Karpas-422 (cell line): ENCODE data around the gene AKAP13. TPM values are rescaled to one million over a fixed set of nuclear protein-coding genes. Genes with fewer than 3 reads are reported as not detected.

ENCODE experiments used
- DNase-seq: peaks from one replicate; pipeline ENCODE4 v3.0.0-alpha.2; 2015
- H2AFZ ChIP-seq: fragments of 200-600 bp; sonication (generic); 2 replicates; pipeline ENCODE4 v1.6.1; 2014; ENCODE audit warnings: antibody characterized with exemption, low read length, mixed read lengths
- H3K27ac ChIP-seq: fragments of 200-600 bp; sonication (generic); 2 replicates; pipeline ENCODE4 v1.5.1; 2014; ENCODE audit warnings: mild to moderate bottlenecking, low read length, moderate library complexity
- H3K27me3 ChIP-seq: fragments of 200-600 bp; sonication (generic); 2 replicates; pipeline ENCODE4 v1.6.1; 2014; ENCODE audit warnings: low read length, mixed read lengths
- H3K36me3 ChIP-seq: fragments of 200-600 bp; sonication (generic); 2 replicates; pipeline ENCODE4 v1.6.1; 2014; ENCODE audit warnings: low read length, mixed read lengths; ENCODE audit not compliant: insufficient read depth
- H3K4me1 ChIP-seq: fragments of 200-600 bp; sonication (generic); 2 replicates; pipeline ENCODE4 v1.6.1; 2014; ENCODE audit warnings: mild to moderate bottlenecking, low read length, mixed read lengths
- H3K4me2 ChIP-seq: fragments of 200-600 bp; sonication (generic); 2 replicates; pipeline ENCODE4 v1.6.1; 2014; ENCODE audit warnings: low read length, low read depth, mild to moderate bottlenecking; ENCODE audit not compliant: poor library complexity, severe bottlenecking
- H3K4me3 ChIP-seq: fragments of 200-600 bp; sonication (generic); 2 replicates; pipeline ENCODE4 v1.5.1; 2014; ENCODE audit warnings: mild to moderate bottlenecking, antibody characterized with exemption, low read length, mixed read lengths
- H3K79me2 ChIP-seq: fragments of 200-600 bp; sonication (generic); 2 replicates; pipeline ENCODE4 v1.6.1; 2014; ENCODE audit warnings: mild to moderate bottlenecking, low read length, mixed read lengths
- H3K9ac ChIP-seq: fragments of 200-600 bp; sonication (generic); 2 replicates; pipeline ENCODE4 v1.6.0; 2014; ENCODE audit warnings: low read length
- H3K9me2 ChIP-seq: fragments of 200-600 bp; sonication (generic), shearing (Covaris generic); replicated peaks from 2 replicates; pipeline ENCODE4 v1.6.0; 2014; ENCODE audit warnings: mild to moderate bottlenecking, low read length, moderate library complexity; ENCODE audit not compliant: insufficient read depth
- H3K9me3 ChIP-seq: fragments of 300-700, 200-600 bp; sonication (generic); 2 replicates; pipeline ENCODE4 v1.6.1; 2014; ENCODE audit warnings: low read length, mixed read lengths
- H4K20me1 ChIP-seq: fragments of 200-600 bp; sonication (generic); 2 replicates; pipeline ENCODE4 v1.6.1; 2014; ENCODE audit warnings: mild to moderate bottlenecking, antibody characterized with exemption, low read length, low read depth; ENCODE audit not compliant: insufficient read depth
- total RNA-seq: library from RNA; depleted of rRNA; stranded (reverse); fragments of >200 nt; shearing (Covaris generic); gene quantifications from 2 replicates; pipeline ENCODE4 v1.2.3, GENCODE V29; 2014; ENCODE audit warnings: low replicate concordance

The AKAP13 gene
- total RNA-seq, 1 experiment from 2014 or later, result 166 TPM

- Histone ChIP-seq H3K27me3 (no peaks in the 10 kb centered on the region), H2AFZ (no peak overlapping the region), H3K27ac (no peak overlapping the region), H3K4me1 (peaks cover 13% of the 10 kb centered on the region), H3K36me3 (peaks cover 8% of the 10 kb centered on the region; the same call in 1 of the 2 replicates), H3K9me3 (no peaks in the 10 kb centered on the region), H3K9me2 (no peaks in the 10 kb centered on the region), H3K4me2 (no peak overlapping the region), H4K20me1 (no peaks in the 10 kb centered on the region), H3K4me3 (no peak overlapping the region), H3K9ac (no peak overlapping the region), H3K79me2 (peaks cover 6% of the 10 kb centered on the region; the same call in 1 of the 2 replicates)
- no peak for DNase-seq
Measured at GRCh38 chr15:85676342-85677098, 296.1 kb downstream of the AKAP13 start.

- Histone ChIP-seq H3K27ac (no peak overlapping the region), H4K20me1 (no peaks in the 10 kb centered on the region), H3K9ac (no peak overlapping the region), H3K4me1 (peaks cover 17% of the 10 kb centered on the region), H2AFZ (no peak overlapping the region), H3K4me3 (no peak overlapping the region), H3K4me2 (no peak overlapping the region), H3K9me2 (no peaks in the 10 kb centered on the region), H3K9me3 (no peaks in the 10 kb centered on the region), H3K79me2 (peaks cover 3% of the 10 kb centered on the region; the same call in 1 of the 2 replicates), H3K27me3 (no peaks in the 10 kb centered on the region), H3K36me3 (peaks cover 6% of the 10 kb centered on the region; the same call in 1 of the 2 replicates)
- DNase-seq, result no peak
Measured at GRCh38 chr15:85679231-85679630, 298.8 kb downstream of the AKAP13 start.

GRCh38 chr15:85681386-85681785 lies 301.0 kb downstream of the AKAP13 start:
- Histone ChIP-seq H3K9me3 (no peaks in the 10 kb centered on the region), H3K4me3 (no peak overlapping the region), H3K27ac (peak overlapping the region; percentile 57), H3K79me2 (no peaks in the 10 kb centered on the region; the same call in 1 of the 2 replicates), H3K9ac (0 out of 2 replicates have a peak overlapping the region, but pooled peaks have one; percentile 3), H4K20me1 (no peaks in the 10 kb centered on the region), H3K27me3 (no peaks in the 10 kb centered on the region), H3K36me3 (peaks cover 3% of the 10 kb centered on the region; the same call in 1 of the 2 replicates), H3K4me1 (peaks cover 33% of the 10 kb centered on the region), H3K9me2 (no peaks in the 10 kb centered on the region), H2AFZ (no peak overlapping the region), H3K4me2 (peak overlapping the region; percentile 33)
- DNase-seq, result no peak

- Histone ChIP-seq H3K9me3 (no peaks in the 10 kb centered on the region), H3K4me3 (no peak overlapping the region), H3K27me3 (no peaks in the 10 kb centered on the region), H4K20me1 (no peaks in the 10 kb centered on the region), H3K4me2 (no peak overlapping the region), H3K9me2 (no peaks in the 10 kb centered on the region), H2AFZ (no peak overlapping the region), H3K27ac (peak overlapping the region; percentile 94), H3K79me2 (peaks cover 5% of the 10 kb centered on the region; the same call in 1 of the 2 replicates), H3K4me1 (peaks cover 62% of the 10 kb centered on the region), H3K9ac (no peak overlapping the region), H3K36me3 (peaks cover 3% of the 10 kb centered on the region; the same call in 1 of the 2 replicates)
- no peak for DNase-seq
Measured at GRCh38 chr15:85684174-85684710, 303.8 kb downstream of the AKAP13 start.

GRCh38 chr15:85685356-85685755 lies 305.0 kb downstream of the AKAP13 start:
- no peak overlapping the region for H2AFZ ChIP-seq
- H3K4me2 ChIP-seq, result peak overlapping the region; percentile 90
- no peak overlapping the region for H3K9ac ChIP-seq
- peaks cover 73% of the 10 kb centered on the region for H3K4me1 ChIP-seq
- no peaks in the 10 kb centered on the region for H3K9me3 ChIP-seq
- no peaks in the 10 kb centered on the region for H4K20me1 ChIP-seq
- H3K27me3 ChIP-seq, result no peaks in the 10 kb centered on the region
- no peak overlapping the region for H3K4me3 ChIP-seq
- peaks cover 3% of the 10 kb centered on the region; the same call in 1 of the 2 replicates for H3K36me3 ChIP-seq
- H3K79me2 ChIP-seq, result peaks cover 13% of the 10 kb centered on the region
- peak overlapping the region; percentile 94 for H3K27ac ChIP-seq
- no peaks in the 10 kb centered on the region for H3K9me2 ChIP-seq
- no peak for DNase-seq

GRCh38 chr15:85687329-85687728 lies 306.9 kb downstream of the AKAP13 start:
- Histone ChIP-seq H3K9ac (peak overlapping the region; percentile 37), H4K20me1 (no peaks in the 10 kb centered on the region), H3K36me3 (peaks cover 7% of the 10 kb centered on the region; the same call in 1 of the 2 replicates), H3K9me3 (no peaks in the 10 kb centered on the region), H3K27ac (peak overlapping the region; percentile 94), H3K4me1 (peaks cover 78% of the 10 kb centered on the region), H3K79me2 (peaks cover 33% of the 10 kb centered on the region), H3K4me3 (peak overlapping the region; percentile 24; the same call in 1 of the 2 replicates), H2AFZ (no peak overlapping the region), H3K4me2 (peak overlapping the region; percentile 90), H3K27me3 (no peaks in the 10 kb centered on the region), H3K9me2 (no peaks in the 10 kb centered on the region)
- peak; percentile 86 for DNase-seq

- H3K36me3 ChIP-seq, result peaks cover 18% of the 10 kb centered on the region; the same call in 1 of the 2 replicates
- H3K4me1 ChIP-seq, result peaks cover 91% of the 10 kb centered on the region
- peak overlapping the region; percentile 72 for H3K4me3 ChIP-seq
- no peaks in the 10 kb centered on the region for H3K9me3 ChIP-seq
- H3K27me3 ChIP-seq, result no peaks in the 10 kb centered on the region
- H3K79me2 ChIP-seq, result peaks cover 46% of the 10 kb centered on the region
- H3K4me2 ChIP-seq, result peak overlapping the region; percentile 90
- peak overlapping the region; percentile 83 for H3K9ac ChIP-seq
- H3K9me2 ChIP-seq, result no peaks in the 10 kb centered on the region
- DNase-seq, result peak; percentile 70
- H2AFZ ChIP-seq, result no peak overlapping the region
- H4K20me1 ChIP-seq, result no peaks in the 10 kb centered on the region
- H3K27ac ChIP-seq, result peak overlapping the region; percentile 94
Measured at GRCh38 chr15:85688711-85689110, 308.3 kb downstream of the AKAP13 start.

GRCh38 chr15:85689729-85690128 lies 309.3 kb downstream of the AKAP13 start:
- no peaks in the 10 kb centered on the region for H3K9me3 ChIP-seq
- no peaks in the 10 kb centered on the region for H3K27me3 ChIP-seq
- H3K9me2 ChIP-seq, result no peaks in the 10 kb centered on the region
- peaks cover 53% of the 10 kb centered on the region for H3K79me2 ChIP-seq
- H2AFZ ChIP-seq, result no peak overlapping the region; the same call in 1 of the 2 replicates
- peaks cover 97% of the 10 kb centered on the region for H3K4me1 ChIP-seq
- H3K27ac ChIP-seq, result peak overlapping the region; percentile 94
- H3K4me3 ChIP-seq, result peak overlapping the region; percentile 72
- H3K4me2 ChIP-seq, result peak overlapping the region; percentile 90
- peaks cover 24% of the 10 kb centered on the region; the same call in 1 of the 2 replicates for H3K36me3 ChIP-seq
- H4K20me1 ChIP-seq, result no peaks in the 10 kb centered on the region
- peak overlapping the region; percentile 83 for H3K9ac ChIP-seq
- DNase-seq, result peak; percentile 95
